GM21381 (cell line): ENCODE measurements around the gene ERBB2.

Experiments
- ATAC-seq: cut with Tn5 transposase; IDR thresholded peaks from one replicate; pipeline ENCODE4 v1.9.1; 2021; ENCODE audit warnings: mild to moderate bottlenecking, moderate library complexity; ENCODE audit not compliant: unreplicated experiment

The ERBB2 gene

DNA sequence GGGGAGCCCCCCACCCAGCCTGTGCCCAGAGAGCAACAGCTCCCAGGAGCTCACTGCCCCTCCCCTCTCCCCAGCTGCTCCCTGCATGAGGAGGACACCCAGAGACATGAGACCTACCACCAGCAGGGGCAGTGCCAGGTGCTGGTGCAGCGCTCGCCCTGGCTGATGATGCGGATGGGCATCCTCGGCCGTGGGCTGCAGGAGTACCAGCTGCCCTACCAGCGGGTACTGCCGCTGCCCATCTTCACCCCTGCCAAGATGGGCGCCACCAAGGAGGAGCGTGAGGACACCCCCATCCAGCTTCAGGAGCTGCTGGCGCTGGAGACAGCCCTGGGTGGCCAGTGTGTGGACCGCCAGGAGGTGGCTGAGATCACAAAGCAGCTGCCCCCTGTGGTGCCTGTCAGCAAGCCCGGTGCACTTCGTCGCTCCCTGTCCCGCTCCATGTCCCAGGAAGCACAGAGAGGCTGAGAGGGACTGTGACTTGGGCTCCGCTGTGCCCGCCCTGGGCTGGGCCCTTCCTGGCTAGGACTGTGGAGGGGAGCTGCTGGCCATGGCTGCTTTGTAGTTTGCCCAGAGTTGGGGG, 34.1 kb upstream of the ERBB2 start:
- no peak for ATAC-seq

DNA sequence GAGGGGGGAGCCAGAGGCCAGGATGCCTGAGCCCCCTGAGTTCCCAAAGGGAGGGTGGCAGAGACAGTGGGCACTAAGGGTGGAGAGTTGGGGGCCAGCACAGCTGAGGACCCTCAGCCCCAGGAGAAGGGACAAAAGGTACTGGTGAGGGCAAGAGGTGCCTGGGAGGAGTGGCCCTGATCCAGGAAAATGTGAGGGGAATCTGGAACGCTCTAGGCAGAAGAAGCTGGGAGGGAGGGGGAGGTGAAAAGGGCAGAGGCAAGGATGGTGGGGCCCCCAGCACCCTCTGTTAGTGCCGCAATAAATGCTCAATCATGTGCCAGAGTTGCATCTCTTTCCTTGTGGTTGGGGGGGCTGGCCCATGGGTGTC, 33.6 kb upstream of the ERBB2 start:
- ATAC-seq: no peak

DNA sequence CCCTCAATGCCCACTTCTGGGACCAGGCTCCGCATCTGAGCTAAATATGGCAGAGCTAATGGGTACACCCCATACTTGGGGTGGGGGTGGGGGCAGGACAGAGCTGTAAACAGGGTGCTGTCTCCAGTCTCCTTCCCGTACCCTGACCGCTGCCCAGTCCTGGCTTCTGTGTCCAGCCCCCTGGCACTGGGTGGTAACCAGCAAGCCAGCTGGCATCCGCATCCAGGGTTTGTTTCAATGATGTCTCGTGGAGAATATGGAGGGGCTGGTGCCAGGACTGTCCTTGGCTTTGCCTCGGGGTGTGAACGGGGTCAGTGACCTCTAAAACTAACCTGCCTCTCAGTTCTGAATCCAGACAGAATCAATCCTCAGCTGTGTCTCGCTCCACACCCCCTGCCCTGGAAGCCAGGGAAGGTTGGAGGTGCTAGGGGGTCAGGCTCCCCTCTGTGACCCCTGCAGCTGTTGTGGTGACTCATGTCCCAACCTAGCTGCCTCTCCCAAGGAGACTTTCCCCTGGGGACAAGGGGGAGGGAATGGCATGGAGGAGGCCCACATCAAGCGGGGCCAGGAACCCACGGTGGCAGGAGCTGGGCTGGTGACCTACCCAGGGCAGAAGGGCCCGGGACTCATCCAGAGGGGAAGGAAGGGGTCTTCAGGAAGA, 33.1 kb upstream of the ERBB2 start:
- ATAC-seq: no peak

DNA sequence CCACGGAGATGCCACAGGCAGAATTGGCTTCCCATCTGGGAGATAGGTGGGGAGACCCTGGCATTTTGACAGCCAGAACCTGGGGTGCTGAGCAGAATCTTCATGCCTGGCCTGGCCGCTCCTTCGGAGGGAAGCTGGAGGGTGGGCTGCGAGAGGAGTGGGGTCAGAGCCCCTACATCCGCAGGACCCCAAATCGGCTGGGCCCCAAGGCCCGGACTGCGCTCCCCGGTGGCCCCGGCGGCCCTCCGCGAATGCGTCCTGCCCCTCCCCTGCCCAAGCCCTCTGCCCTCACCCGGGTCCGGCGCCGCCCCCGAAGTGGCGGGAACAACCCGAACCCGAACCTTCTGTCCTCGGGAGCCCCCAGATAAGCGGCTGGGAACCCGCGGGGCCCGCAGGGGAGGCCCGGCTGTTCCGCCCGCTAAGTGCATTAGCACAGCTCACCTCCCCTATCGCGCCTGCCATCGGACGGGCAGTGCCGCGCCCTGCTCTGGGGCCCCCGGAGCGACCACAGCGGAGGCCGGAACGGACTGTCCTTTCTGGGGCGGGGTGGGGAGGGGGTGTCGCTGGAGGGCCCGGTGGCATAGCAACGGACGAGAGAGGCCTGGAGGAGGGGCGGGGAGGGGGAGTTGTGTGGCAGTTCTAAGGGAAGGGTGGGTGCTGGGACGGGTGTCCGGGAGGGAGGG, 32.5 kb upstream of the ERBB2 start:
- ATAC-seq: no peak

DNA sequence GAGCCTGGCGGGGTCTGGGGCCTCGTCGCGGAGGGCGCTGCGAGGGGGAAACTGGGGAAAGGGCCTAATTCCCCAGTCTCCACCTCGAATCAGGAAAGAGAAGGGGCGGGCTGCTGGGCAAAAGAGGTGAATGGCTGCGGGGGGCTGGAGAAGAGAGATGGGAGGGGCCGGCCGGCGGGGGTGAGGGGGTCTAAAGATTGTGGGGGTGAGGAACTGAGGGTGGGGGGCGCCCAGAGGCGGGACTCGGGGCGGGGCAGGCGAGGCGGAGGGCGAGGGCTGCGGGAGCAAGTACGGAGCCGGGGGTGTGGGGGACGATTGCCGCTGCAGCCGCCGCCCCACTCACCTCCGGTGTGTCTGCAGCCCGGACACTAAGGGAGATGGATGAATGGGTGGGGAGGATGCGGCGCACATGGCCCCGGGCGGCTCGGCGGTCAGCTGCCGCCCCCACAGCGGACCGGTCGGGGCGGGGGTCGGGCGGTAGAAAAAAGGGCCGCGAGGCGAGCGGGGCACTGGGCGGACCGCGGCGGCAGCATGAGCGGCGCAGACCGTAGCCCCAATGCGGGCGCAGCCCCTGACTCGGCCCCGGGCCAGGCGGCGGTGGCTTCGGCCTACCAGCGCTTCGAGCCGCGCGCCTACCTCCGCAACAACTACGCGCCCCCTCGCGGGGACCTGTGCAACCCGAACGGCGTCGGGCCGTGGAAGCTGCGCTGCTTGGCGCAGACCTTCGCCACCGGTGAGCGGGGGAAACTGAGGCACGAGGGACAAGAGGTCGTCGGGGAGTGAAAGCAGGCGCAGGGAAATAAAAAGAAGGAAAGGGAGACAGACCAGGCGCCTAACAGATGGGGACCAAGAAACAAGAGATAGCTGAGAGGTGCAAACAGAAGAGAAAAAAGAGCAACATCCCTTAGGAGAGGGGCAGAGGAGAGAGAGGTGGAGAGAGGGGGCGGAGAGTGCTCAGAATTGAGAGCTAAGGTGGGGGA, 31.6 kb upstream of the ERBB2 start, which contains the start of gene PNMT:
TSS of gene PNMT (plus strand) at position 509 of the 980 bp plus-strand sequence. CDS start at position 532, 23 bp downstream.
- no peak for ATAC-seq

DNA sequence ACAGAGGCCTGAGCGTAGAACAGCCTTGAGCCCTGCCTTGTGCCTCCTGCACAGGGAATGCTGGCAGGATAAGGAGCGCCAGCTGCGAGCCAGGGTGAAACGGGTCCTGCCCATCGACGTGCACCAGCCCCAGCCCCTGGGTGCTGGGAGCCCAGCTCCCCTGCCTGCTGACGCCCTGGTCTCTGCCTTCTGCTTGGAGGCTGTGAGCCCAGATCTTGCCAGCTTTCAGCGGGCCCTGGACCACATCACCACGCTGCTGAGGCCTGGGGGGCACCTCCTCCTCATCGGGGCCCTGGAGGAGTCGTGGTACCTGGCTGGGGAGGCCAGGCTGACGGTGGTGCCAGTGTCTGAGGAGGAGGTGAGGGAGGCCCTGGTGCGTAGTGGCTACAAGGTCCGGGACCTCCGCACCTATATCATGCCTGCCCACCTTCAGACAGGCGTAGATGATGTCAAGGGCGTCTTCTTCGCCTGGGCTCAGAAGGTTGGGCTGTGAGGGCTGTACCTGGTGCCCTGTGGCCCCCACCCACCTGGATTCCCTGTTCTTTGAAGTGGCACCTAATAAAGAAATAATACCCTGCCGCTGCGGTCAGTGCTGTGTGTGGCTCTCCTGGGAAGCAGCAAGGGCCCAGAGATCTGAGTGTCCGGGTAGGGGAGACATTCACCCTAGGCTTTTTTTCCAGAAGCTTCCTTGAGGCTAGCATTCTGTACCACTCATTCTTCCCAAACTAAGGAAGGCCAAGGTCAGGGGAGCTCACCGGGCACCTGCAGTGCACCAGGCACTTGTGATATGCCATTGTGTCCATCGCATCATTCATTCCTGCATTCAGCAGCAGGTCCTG, 29.7 kb upstream of the ERBB2 start:
- no peak for ATAC-seq

DNA sequence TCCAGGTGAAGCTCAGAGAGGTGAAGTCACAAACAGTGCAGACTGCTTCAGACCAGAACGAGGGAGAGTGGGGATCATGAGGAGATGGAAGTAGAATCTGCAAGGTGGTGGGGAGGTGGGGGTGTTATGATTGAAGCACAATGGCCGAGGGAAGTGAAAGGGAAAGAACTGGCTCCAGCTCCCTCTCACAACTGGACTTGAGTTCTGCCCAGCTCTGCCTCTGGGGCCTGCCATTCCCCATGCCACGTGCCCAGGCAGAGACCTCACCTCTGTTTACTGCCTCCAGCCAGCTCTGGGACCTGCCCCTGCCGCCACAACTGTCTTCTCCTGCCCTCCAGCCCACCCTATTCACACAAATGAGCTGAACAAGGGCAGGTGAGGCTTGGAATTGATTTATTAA, 29.1 kb upstream of the ERBB2 start:
- ATAC-seq: no peak

DNA sequence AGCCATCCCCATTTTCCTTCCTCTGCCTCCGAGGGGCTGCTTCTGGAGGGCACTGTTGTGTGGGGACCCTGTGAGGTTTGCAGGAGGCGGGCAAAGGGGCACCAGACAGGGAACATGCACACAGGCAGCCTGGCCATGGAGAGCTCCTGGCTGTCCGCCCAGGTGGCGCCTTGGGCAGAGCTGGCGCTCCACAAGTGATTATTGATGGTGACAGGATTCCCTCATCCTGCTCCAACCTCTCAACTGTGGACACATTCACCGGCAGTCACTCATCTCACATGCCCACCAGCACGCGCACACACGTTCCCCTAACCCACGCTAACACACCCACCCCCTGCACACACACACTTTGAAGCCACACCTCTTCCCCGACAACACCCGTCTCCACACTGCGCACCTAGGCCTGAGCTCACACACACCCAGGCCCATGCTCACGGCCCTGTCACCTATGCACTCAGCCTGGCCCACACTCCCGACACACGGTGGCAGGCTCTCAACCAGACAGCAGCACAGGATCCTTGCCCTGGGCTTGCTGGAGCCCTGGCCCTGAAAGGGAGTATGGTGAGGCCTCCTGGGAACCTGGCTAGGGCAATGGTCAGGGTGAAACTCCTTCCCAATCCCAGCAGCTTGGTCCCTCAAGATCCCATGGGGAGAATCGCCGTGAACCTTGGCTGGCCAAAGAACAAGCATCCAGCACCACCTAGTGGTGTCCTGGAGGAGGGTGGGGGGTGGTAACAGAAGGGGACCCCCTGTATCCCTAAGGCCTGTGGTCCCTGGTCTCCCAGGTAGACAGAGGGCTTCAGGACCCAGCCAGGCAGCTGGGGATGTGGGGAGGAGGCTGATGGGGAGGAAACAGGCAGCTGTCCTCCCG, 28.0 kb upstream of the ERBB2 start:
- no peak for ATAC-seq

DNA sequence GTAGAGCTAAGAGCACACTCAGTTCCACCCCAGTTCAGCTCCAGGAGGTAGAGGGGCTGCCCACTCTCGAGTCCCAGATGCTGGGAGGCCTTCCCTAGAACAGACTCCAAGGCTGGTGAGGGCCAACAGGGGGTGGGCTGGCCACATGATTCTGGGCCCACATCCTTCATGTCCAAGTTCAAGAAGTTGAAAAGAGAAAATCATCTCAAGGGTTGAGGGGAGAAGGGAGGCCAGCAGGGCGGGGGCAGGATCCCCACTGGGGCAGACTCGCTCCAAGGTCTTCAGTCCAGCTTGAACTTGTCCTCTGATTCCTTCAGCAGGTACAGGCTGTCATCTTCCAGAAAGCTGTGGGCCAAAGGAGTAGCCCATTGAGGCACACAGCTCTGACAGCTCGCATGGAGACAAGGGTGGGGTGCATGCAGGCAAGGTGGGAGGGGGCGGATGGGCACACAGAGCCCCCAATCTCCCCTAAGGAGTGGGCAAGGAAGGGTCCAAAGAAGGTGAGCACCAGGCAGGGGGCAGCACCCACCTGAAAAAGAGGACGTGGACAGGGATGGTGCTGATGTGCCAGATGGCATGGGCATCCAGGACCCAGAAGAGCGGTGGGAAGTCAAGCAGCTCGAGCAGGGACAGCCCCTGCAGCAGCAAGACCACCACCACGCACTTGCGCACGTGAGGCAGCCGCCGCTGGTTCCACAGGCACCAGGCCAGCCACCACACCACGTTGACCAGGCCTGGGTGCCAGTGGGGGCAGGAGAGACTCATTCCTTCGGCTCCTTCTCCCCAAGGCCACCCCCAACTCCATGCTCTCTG, 27.1 kb upstream of the ERBB2 start:
- ATAC-seq: no peak

DNA sequence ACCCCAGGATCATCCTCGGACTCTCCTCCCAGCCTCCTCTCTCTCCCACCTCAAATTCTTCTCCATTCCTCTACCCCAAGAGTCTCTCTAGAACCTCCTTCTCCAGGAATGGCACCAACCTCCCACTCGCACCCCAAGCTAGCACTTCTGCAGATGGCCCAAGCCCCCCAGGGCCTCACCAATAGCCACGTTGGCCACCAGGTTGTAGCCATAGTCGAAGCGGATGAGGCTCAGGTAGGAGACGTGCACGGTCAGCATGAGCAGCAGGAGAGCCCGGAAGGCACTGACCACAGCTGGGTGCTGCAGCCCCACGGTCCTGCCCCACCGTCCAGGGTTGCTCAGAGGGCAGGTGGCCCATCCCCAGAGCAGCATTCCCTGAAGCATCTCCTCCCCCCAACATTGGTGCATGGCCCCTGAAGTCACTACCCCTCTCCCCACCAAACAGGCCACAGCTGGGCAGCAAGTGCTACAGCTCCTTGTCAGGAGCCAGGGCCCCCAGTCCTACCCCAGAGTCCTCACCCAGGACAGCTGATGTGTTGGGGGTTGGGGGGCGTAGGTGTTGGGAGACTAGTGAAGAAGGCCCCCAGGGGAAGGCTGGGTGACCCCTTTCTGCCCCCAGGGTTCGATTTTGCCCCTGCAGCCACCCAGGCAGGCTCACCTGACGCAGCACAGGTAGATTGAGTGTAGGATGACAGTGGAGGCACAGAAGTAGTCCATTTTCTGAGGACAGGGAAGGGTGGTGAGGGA, 26.4 kb upstream of the ERBB2 start:
- no peak for ATAC-seq

DNA sequence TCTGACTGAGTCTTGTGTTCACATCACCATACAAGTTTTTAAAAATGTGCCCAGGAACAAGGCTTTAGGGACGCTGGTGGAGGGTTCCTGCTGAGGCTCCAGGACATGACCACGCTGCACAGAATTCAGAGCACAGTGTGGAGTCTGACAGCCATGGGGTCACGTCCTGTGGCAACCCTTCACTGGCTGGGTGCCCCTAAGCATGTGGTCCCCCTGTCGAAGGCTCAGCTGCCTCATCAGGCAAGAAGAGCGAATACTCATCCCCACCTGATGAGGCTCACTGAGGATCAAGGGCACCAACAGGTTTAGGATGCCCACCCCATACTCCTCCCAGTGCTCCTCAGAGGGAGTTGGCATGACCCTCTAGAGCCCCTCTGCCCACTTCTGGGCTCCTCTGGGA, 25.7 kb upstream of the ERBB2 start:
- ATAC-seq: no peak

DNA sequence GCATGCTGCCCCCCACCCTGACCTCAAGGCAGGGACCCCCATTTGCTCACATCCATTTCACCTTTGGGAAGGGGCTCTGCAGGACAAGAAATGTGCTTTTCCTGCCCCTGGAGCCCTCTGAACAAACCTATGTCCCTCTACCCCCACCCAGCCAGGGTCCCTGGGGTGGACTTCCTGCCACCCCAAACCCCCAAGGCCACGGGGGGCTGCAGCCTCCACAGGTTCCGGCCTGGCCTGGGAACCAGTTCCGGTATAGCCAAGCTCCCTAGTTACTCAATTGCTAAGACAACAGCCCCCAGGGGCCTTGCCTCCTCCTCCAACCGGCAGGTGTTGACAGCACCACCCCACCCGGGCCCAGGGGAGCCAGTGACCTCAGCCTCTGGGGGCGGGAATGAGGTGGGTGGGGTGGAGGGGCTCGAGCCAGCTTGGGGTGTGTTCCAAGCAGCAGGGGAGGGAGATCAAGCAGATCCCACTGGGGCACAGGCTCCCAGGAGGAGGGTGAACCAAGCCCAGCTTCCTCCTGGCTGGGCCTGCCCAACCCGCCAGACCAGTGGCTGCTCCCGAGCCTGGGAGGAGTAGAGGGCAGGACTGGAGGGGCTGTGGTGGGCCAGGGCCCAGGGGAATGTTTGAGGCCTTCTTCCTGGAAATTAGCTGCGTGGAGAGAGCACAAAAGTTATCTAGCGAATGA, 25.0 kb upstream of the ERBB2 start:
- no peak for ATAC-seq

DNA sequence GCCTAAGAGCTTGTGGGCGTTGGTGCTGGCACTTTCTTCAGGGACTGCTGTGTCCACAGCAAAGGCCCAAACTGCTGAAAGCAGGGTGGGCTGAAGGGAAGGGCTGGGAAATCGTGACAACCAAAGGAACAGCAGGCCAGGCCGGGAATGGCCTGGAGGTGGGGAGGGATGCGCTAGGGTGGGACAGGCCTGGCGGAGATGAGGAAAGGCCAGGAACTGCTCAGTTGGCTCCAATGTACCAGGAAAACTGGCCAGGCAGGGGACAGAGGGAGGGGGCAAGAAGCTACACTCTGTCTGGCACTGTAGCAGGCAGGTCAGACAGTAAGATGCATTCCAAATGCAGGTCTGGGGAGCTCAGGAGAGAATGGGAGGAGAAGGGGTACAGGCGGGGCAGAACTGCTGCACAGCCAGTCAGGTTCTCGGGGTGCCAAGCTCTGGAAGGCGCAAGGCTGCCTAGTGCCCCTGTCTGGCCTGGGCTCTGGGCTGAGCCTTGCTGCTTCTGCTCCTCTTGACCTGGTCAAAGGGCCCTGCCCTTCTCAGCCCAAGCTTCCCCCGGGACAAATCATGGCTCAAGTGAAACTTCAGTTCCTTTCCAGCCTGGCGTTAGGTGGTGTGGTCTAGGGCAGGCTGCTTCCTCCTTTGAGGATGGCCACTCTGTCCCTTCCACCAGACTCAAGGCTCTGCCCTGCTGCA, 24.3 kb upstream of the ERBB2 start:
- no peak for ATAC-seq

DNA sequence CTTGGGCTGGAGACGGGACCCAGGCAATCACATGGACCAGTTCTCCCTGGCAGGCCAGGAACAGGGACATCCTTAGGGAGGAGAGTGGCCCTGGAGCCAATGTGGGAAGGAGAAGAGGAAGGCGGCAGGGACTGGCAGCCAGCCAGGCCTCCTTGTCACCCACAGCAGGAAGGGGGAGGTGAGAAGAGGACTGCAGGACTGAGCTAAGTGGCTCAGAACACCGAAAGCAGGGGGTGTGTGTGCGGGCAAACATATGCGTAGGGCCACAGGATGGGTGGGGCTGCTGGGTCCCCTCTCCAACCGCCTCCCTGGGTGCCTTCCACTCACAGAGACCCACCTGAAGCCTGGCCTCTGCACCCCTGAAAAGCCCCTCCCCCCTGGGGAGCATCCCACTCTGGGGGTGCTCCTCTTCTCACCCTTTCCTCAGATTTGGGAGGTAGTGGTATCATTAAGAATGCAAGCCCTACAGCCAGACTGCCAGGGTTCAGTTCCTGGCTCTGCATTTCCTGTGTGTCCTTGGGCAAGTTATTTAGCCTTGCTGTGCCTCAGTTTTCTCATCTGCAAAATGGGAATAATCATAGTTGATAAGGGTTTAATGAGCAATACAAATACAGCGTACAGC, 23.6 kb upstream of the ERBB2 start:
- peak; percentile 45 for ATAC-seq

DNA sequence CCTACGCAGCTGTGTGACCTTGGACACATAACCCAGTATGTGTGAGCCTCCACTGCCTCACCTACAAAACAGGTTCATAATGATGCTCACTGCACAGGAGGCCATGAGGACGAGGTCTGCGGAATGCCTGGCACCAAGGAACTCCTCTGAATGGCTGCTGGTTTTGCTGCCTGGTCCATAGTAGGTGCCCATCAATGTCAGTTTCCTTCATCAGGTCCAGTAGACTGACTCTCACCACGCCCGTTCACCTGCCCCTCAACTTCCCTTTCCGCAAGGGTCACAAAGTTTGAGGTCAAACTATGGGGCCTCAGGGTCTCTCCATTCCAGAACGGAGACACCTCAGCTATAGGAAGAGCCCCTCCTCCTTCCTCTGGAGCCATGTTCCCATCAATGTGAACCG, 22.8 kb upstream of the ERBB2 start:
- ATAC-seq: no peak
